Immature natural killer cell (primary cell): ENCODE results near the gene RET. TPM values are rescaled to one million over a fixed set of nuclear protein-coding genes. Genes with fewer than 3 reads are reported as not detected.

Experiments used
- DNase-seq, 3 donors: peaks; one replicate each; pipeline ENCODE4 v3.0.0; 2022; ENCODE audit warnings: mixed read lengths in 1 of 3
- H3K27ac Mint-ChIP-seq, 6 donors: one replicate each; pipeline ENCODE4 v1.8.0; 2020; ENCODE audit warnings: mixed read lengths in 6 of 6, mild to moderate bottlenecking in 5 of 6, inconsistent platforms in 4 of 6, moderate library complexity in 3 of 6
- H3K27me3 Mint-ChIP-seq, 3 donors: one replicate each; pipeline ENCODE4 v1.8.0; 2020 to 2021; ENCODE audit warnings: low read depth in 3 of 3, mild to moderate bottlenecking in 3 of 3, mixed read lengths in 3 of 3, moderate library complexity in 3 of 3, inconsistent platforms in 1 of 3
- H3K36me3 Mint-ChIP-seq, 3 donors: one replicate each; pipeline ENCODE4 v1.8.0; 2020; ENCODE audit warnings: mixed read lengths in 3 of 3, inconsistent platforms in 2 of 3, mild to moderate bottlenecking in 2 of 3
- H3K4me1 Mint-ChIP-seq, 2 donors: one replicate each; pipeline ENCODE4 v1.8.0; 2020; ENCODE audit warnings: inconsistent platforms in 2 of 2, mild to moderate bottlenecking in 2 of 2, mixed read lengths in 2 of 2, moderate library complexity in 1 of 2
- H3K4me3 Mint-ChIP-seq, 5 donors: one replicate each; pipeline ENCODE4 v1.8.0; 2020; ENCODE audit warnings: mild to moderate bottlenecking in 5 of 5, mixed read lengths in 5 of 5, inconsistent platforms in 3 of 5, moderate library complexity in 3 of 5
- H3K9me3 Mint-ChIP-seq, 6 donors: one replicate each; pipeline ENCODE4 v1.8.0; 2020; ENCODE audit warnings: mild to moderate bottlenecking in 6 of 6, mixed read lengths in 6 of 6, inconsistent platforms in 4 of 6, moderate library complexity in 3 of 6
- polyA plus RNA-seq, 3 donors: library from polyadenylated mRNA; unstranded; fragments of 300-500 nt; fragmentation: Illumina TruSeq; gene quantifications; one replicate each; pipeline ENCODE4 v1.2.3, GENCODE V29; 2021

The RET gene
- polyA plus RNA-seq, 3 donors from 2014 or later: 0.27 TPM; not detected in 2

- no peaks in the 10 kb centered on the region for H3K9me3 Mint-ChIP-seq
Observed at GRCh38 chr10:43061760-43062159, 15.1 kb upstream of the RET start.

GRCh38 chr10:43062402-43063160, 14.3 kb upstream of the RET start:
- no peak for DNase-seq
- Mint-ChIP-seq H3K36me3 (no peaks in the 10 kb centered on the region), H3K4me1 (no peaks in the 10 kb centered on the region), H3K9me3 (no peaks in the 10 kb centered on the region), H3K27ac (no peak overlapping the region), H3K27me3 (peaks cover 0 to 7% (median 0%) of the 10 kb centered on the region in 3 donors), H3K4me3 (no peak overlapping the region)

More at GRCh38 chr10:43061760-43062159, 15.1 kb upstream of the RET start:
- Mint-ChIP-seq H3K27me3 (peaks cover 0 to 8% (median 0%) of the 10 kb centered on the region in 3 donors), H3K36me3 (no peaks in the 10 kb centered on the region), H3K4me3 (no peak overlapping the region), H3K27ac (no peak overlapping the region), H3K4me1 (no peaks in the 10 kb centered on the region)
- DNase-seq: no peak

GRCh38 chr10:43064331-43065075, 12.4 kb upstream of the RET start:
- Mint-ChIP-seq H3K27ac (no peak overlapping the region), H3K36me3 (no peaks in the 10 kb centered on the region), H3K4me3 (no peak overlapping the region), H3K4me1 (no peaks in the 10 kb centered on the region), H3K9me3 (no peaks in the 10 kb centered on the region), H3K27me3 (peaks cover 0 to 2% (median 2%) of the 10 kb centered on the region in 3 donors)
- no peak for DNase-seq

GRCh38 chr10:43065234-43065633, 11.6 kb upstream of the RET start:
- DNase-seq: no peak
- H3K36me3 Mint-ChIP-seq: no peaks in the 10 kb centered on the region
- no peak overlapping the region for H3K4me3 Mint-ChIP-seq
- peaks cover 0 to 2% (median 2%) of the 10 kb centered on the region in 3 donors for H3K27me3 Mint-ChIP-seq
- no peaks in the 10 kb centered on the region for H3K9me3 Mint-ChIP-seq
- H3K27ac Mint-ChIP-seq: no peak overlapping the region
- no peaks in the 10 kb centered on the region for H3K4me1 Mint-ChIP-seq

- DNase-seq: no peak
- no peaks in the 10 kb centered on the region for H3K4me1 Mint-ChIP-seq
- peaks cover 0 to 2% (median 2%) of the 10 kb centered on the region in 3 donors for H3K27me3 Mint-ChIP-seq
- H3K9me3 Mint-ChIP-seq: no peaks in the 10 kb centered on the region
- H3K36me3 Mint-ChIP-seq: no peaks in the 10 kb centered on the region
- H3K27ac Mint-ChIP-seq: no peak overlapping the region
- H3K4me3 Mint-ChIP-seq: no peak overlapping the region
Observed at GRCh38 chr10:43065761-43066160, 11.1 kb upstream of the RET start.

GRCh38 chr10:43066481-43066880, 10.4 kb upstream of the RET start:
- Mint-ChIP-seq H3K36me3 (no peaks in the 10 kb centered on the region), H3K4me3 (no peak overlapping the region), H3K27me3 (peaks cover 0 to 4% (median 2%) of the 10 kb centered on the region in 3 donors), H3K4me1 (no peaks in the 10 kb centered on the region), H3K9me3 (no peaks in the 10 kb centered on the region), H3K27ac (no peak overlapping the region)
- DNase-seq: no peak

GRCh38 chr10:43067391-43068135, 9.3 kb upstream of the RET start:
- DNase-seq: no peak
- H3K27ac Mint-ChIP-seq: no peak overlapping the region
- no peak overlapping the region for H3K4me3 Mint-ChIP-seq
- no peaks in the 10 kb centered on the region for H3K9me3 Mint-ChIP-seq
- H3K36me3 Mint-ChIP-seq: no peaks in the 10 kb centered on the region
- H3K4me1 Mint-ChIP-seq: no peaks in the 10 kb centered on the region
- peaks cover 0 to 4% (median 2%) of the 10 kb centered on the region in 3 donors for H3K27me3 Mint-ChIP-seq

GRCh38 chr10:43068136-43068395, 8.8 kb upstream of the RET start:
- Mint-ChIP-seq H3K27me3 (peaks cover 0 to 4% (median 2%) of the 10 kb centered on the region in 3 donors), H3K4me3 (no peak overlapping the region), H3K27ac (no peak overlapping the region), H3K4me1 (no peaks in the 10 kb centered on the region), H3K36me3 (no peaks in the 10 kb centered on the region), H3K9me3 (no peaks in the 10 kb centered on the region)
- no peak for DNase-seq

- no peaks in the 10 kb centered on the region for H3K9me3 Mint-ChIP-seq
- no peak for DNase-seq
- no peak overlapping the region for H3K4me3 Mint-ChIP-seq
- H3K4me1 Mint-ChIP-seq: no peaks in the 10 kb centered on the region
- H3K27me3 Mint-ChIP-seq: peaks cover 0 to 8% (median 2%) of the 10 kb centered on the region in 3 donors
- no peaks in the 10 kb centered on the region for H3K36me3 Mint-ChIP-seq
- H3K27ac Mint-ChIP-seq: no peak overlapping the region
Observed at GRCh38 chr10:43068471-43069210, 8.2 kb upstream of the RET start.

- peaks cover 0 to 10% (median 2%) of the 10 kb centered on the region in 3 donors for H3K27me3 Mint-ChIP-seq
- DNase-seq: no peak
- no peaks in the 10 kb centered on the region for H3K4me1 Mint-ChIP-seq
- H3K36me3 Mint-ChIP-seq: no peaks in the 10 kb centered on the region
- H3K4me3 Mint-ChIP-seq: no peak overlapping the region
- H3K9me3 Mint-ChIP-seq: no peaks in the 10 kb centered on the region
- no peak overlapping the region for H3K27ac Mint-ChIP-seq
Observed at GRCh38 chr10:43069211-43069515, 7.7 kb upstream of the RET start.

- Mint-ChIP-seq H3K9me3 (no peaks in the 10 kb centered on the region), H3K4me3 (no peak overlapping the region), H3K4me1 (no peaks in the 10 kb centered on the region), H3K27ac (no peak overlapping the region), H3K27me3 (peaks cover 0 to 10% (median 2%) of the 10 kb centered on the region in 3 donors), H3K36me3 (no peaks in the 10 kb centered on the region)
- DNase-seq: no peak
Observed at GRCh38 chr10:43069579-43069978, 7.3 kb upstream of the RET start.

GRCh38 chr10:43070121-43071085, 6.5 kb upstream of the RET start:
- no peaks in the 10 kb centered on the region for H3K9me3 Mint-ChIP-seq
- no peak overlapping the region for H3K27ac Mint-ChIP-seq
- peaks cover 0 to 10% (median 4%) of the 10 kb centered on the region in 3 donors for H3K27me3 Mint-ChIP-seq
- H3K4me3 Mint-ChIP-seq: no peak overlapping the region
- no peaks in the 10 kb centered on the region for H3K36me3 Mint-ChIP-seq
- H3K4me1 Mint-ChIP-seq: no peaks in the 10 kb centered on the region
- no peak for DNase-seq
